Measurements from ENCODE around the gene TADA1. TPM values are rescaled to one million over a fixed set of nuclear protein-coding genes. Genes with fewer than 3 reads are reported as not detected.

Gene TADA1
- polyA plus RNA-seq, 1 of the 3 experiments (the other 2 are of a cell fraction), result 9.3 TPM

DNA sequence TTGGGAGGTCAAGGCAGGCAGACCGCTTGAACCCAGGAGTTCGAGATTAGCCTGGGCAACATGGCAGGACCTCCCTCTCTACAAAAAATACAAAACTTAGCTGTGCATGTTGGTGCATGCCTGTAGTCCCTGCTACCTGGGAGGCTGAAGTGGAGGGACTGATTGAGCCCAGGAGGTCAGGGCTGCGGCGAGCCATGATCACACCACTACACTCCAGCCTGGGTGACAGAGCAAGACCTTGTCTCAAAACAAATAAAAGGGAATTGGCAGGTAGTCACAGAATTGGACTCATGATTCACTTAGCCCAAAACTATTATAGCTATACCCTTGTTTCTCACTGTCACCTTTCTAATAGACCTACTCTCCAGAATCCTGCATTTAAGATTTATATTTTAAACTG, 5.5 kb downstream of the TADA1 start:
- ChIA-PET POLR2A (no interaction called here), CTCF (interaction anchor here (1.0 kb wide), 1 partner anchor 673 kb away, joined by 3 read pairs; no protein-coding TSS in a partner anchor)
- Histone ChIP-seq H3K36me3 (replicated peaks in 1 of 2; ENCODE audit: control insufficient read depth in 1 of 2, insufficient read depth in 2 of 2, low read length in 1 of 2) (peaks cover 13 to 22% of the 10 kb centered on the region in 2 experiments), H3K27ac (ENCODE audit: low read depth in 2 of 2, low read length in 1 of 2) (no peak overlapping the region), H2AFZ (ENCODE audit: low read depth) (no peak overlapping the region), H3K4me2 (no peak overlapping the region), H4K20me1 (ENCODE audit: insufficient read depth) (peaks cover 3% of the 10 kb centered on the region; the same call in 1 of the 2 replicates), H3K79me2 (ENCODE audit: insufficient read depth) (peaks cover 54% of the 10 kb centered on the region), H3F3A (replicated peaks; ENCODE audit: insufficient read depth) (no peaks in the 10 kb centered on the region), H3K9me2 (no peaks in the 10 kb centered on the region), H3K27me3 (ENCODE audit: insufficient read depth) (no peaks in the 10 kb centered on the region), H3K4me1 (ENCODE audit: control insufficient read depth in 1 of 2, insufficient read depth in 2 of 2, low read depth in 1 of 2, low read length in 1 of 2) (peaks cover 4 to 10% of the 10 kb centered on the region in 2 experiments; a peak in 3 of 4 replicates), H3K9ac (no peak overlapping the region), H3K4me3 (ENCODE audit: low read depth in 2 of 2, low read length in 1 of 2) (no peak overlapping the region), H3K9me3 (no peaks in the 10 kb centered on the region)
- TF ChIP-seq ELF1 (IDR thresholded peaks at IDR 0.05), result no peak
- no peak for TF ChIP-seq RFX5 (IDR thresholded peaks at IDR 0.05; ENCODE audit: low read length)
- TF ChIP-seq RCOR1 (IDR thresholded peaks at IDR 0.05; ENCODE audit: low read length), result no peak
- no peak for TF ChIP-seq CHD2 (IDR thresholded peaks at IDR 0.05; ENCODE audit: low read length, partially characterized antibody)
- WGBS (ENCODE audit: low lambda C conversion rate), result 100% methylated on average over 4 of the region's 4 CpGs
- no peak for DNase-seq

DNA sequence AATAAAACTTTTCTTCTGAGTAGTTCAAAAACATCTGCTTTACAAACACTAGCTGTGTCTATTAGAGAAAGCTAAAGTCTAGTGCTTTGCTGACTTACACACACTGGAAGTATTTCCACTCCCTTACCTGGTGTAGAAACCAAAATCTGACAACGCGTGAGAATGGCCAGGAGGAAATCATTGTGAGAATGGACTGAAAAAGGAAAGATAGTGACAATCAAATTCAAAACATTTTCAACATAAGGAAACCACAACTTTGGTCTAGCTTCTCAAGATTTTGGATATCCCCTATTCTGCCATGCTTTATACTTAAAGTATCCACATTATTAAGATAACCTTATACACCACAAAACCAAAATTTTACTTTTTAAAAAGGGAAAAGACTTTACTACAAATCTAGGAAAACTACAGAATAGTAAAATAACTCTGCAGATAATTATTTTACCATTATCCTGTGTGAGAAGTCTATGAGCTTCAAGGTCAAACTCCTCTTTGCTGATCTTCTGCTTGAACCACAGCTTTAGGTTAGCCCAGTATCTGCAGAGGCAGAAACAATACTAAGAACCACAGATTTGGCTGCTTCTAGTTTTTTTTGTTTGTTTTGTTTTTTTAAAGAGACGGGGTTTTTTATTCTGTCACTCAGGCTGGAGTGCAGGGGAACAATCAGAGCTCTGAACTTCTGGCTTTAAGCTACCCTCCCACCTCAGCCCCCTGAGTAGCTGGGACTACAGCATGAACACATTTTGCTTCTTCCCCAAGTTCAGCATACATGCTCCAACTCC, 6.6 kb downstream of the TADA1 start:
- Histone ChIP-seq H4K20me1 (ENCODE audit: insufficient read depth) (peaks cover 3% of the 10 kb centered on the region; the same call in 1 of the 2 replicates), H3K27ac (ENCODE audit: low read depth in 2 of 2, low read length in 1 of 2) (no peak overlapping the region), H3K36me3 (replicated peaks in 1 of 2; ENCODE audit: control insufficient read depth in 1 of 2, insufficient read depth in 2 of 2, low read length in 1 of 2) (peaks cover 19 to 22% of the 10 kb centered on the region in 2 experiments), H3K9ac (no peak overlapping the region), H3K4me3 (ENCODE audit: low read depth in 2 of 2, low read length in 1 of 2) (no peak overlapping the region), H2AFZ (ENCODE audit: low read depth) (no peak overlapping the region), H3K4me1 (ENCODE audit: control insufficient read depth in 1 of 2, insufficient read depth in 2 of 2, low read depth in 1 of 2, low read length in 1 of 2) (peaks cover 0 to 6% of the 10 kb centered on the region in 2 experiments; a peak in 2 of 4 replicates), H3F3A (replicated peaks; ENCODE audit: insufficient read depth) (peaks cover 4% of the 10 kb centered on the region), H3K4me2 (no peak overlapping the region), H3K79me2 (ENCODE audit: insufficient read depth) (peaks cover 44% of the 10 kb centered on the region), H3K27me3 (ENCODE audit: insufficient read depth) (no peaks in the 10 kb centered on the region), H3K9me3 (no peaks in the 10 kb centered on the region), H3K9me2 (no peaks in the 10 kb centered on the region)
- DNase-seq, result no peak
- POLR2A ChIA-PET, result no interaction called here
- CTCF ChIA-PET, result interaction anchor here (1.5 kb wide), 1 partner anchor 41 kb away, joined by 7 read pairs; no protein-coding TSS in a partner anchor
- WGBS (ENCODE audit: low lambda C conversion rate), result 75% methylated on average over 3 of the region's 3 CpGs
- TF ChIP-seq, protein P1, sequence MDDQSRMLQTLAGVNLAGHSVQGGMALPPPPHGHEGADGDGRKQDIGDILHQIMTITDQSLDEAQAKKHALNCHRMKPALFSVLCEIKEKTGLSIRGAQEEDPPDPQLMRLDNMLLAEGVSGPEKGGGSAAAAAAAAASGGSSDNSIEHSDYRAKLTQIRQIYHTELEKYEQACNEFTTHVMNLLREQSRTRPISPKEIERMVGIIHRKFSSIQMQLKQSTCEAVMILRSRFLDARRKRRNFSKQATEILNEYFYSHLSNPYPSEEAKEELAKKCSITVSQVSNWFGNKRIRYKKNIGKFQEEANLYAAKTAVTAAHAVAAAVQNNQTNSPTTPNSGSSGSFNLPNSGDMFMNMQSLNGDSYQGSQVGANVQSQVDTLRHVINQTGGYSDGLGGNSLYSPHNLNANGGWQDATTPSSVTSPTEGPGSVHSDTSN (IDR thresholded peaks at IDR 0.05), result no peak
- TF ChIP-seq, protein P2, sequence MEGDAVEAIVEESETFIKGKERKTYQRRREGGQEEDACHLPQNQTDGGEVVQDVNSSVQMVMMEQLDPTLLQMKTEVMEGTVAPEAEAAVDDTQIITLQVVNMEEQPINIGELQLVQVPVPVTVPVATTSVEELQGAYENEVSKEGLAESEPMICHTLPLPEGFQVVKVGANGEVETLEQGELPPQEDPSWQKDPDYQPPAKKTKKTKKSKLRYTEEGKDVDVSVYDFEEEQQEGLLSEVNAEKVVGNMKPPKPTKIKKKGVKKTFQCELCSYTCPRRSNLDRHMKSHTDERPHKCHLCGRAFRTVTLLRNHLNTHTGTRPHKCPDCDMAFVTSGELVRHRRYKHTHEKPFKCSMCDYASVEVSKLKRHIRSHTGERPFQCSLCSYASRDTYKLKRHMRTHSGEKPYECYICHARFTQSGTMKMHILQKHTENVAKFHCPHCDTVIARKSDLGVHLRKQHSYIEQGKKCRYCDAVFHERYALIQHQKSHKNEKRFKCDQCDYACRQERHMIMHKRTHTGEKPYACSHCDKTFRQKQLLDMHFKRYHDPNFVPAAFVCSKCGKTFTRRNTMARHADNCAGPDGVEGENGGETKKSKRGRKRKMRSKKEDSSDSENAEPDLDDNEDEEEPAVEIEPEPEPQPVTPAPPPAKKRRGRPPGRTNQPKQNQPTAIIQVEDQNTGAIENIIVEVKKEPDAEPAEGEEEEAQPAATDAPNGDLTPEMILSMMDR (IDR thresholded peaks at IDR 0.05), result no peak
- no peak for TF ChIP-seq MEF2A (IDR thresholded peaks at IDR 0.05; ENCODE audit: borderline replicate concordance, low read depth)
- no peak for TF ChIP-seq RCOR1 (IDR thresholded peaks at IDR 0.05; ENCODE audit: low read length)
- no peak for TF ChIP-seq RAD21 (IDR thresholded peaks at IDR 0.05; ENCODE audit: low read length)
- TF ChIP-seq RXRA (IDR thresholded peaks at IDR 0.05; ENCODE audit: borderline replicate concordance, low read depth), result no peak
- TF ChIP-seq GATA2 (CRISPR knock-in tag; IDR thresholded peaks at IDR 0.05), result no peak
- no peak for TF ChIP-seq TCF12 (IDR thresholded peaks at IDR 0.05)
- TF ChIP-seq, protein P3, sequence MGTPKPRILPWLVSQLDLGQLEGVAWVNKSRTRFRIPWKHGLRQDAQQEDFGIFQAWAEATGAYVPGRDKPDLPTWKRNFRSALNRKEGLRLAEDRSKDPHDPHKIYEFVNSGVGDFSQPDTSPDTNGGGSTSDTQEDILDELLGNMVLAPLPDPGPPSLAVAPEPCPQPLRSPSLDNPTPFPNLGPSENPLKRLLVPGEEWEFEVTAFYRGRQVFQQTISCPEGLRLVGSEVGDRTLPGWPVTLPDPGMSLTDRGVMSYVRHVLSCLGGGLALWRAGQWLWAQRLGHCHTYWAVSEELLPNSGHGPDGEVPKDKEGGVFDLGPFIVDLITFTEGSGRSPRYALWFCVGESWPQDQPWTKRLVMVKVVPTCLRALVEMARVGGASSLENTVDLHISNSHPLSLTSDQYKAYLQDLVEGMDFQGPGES (IDR thresholded peaks at IDR 0.05; ENCODE audit: low read depth, low read length), result no peak
- TF ChIP-seq TEAD4 (IDR thresholded peaks at IDR 0.05; ENCODE audit: borderline replicate concordance, insufficient read depth), result no peak
- no peak for TF ChIP-seq JUND (IDR thresholded peaks at IDR 0.05)
- no peak for TF ChIP-seq YY1 (IDR thresholded peaks at IDR 0.05; ENCODE audit: low read depth)
- no peak for TF ChIP-seq FOXM1 (IDR thresholded peaks at IDR 0.05; ENCODE audit: low read depth)
- TF ChIP-seq, protein P4, sequence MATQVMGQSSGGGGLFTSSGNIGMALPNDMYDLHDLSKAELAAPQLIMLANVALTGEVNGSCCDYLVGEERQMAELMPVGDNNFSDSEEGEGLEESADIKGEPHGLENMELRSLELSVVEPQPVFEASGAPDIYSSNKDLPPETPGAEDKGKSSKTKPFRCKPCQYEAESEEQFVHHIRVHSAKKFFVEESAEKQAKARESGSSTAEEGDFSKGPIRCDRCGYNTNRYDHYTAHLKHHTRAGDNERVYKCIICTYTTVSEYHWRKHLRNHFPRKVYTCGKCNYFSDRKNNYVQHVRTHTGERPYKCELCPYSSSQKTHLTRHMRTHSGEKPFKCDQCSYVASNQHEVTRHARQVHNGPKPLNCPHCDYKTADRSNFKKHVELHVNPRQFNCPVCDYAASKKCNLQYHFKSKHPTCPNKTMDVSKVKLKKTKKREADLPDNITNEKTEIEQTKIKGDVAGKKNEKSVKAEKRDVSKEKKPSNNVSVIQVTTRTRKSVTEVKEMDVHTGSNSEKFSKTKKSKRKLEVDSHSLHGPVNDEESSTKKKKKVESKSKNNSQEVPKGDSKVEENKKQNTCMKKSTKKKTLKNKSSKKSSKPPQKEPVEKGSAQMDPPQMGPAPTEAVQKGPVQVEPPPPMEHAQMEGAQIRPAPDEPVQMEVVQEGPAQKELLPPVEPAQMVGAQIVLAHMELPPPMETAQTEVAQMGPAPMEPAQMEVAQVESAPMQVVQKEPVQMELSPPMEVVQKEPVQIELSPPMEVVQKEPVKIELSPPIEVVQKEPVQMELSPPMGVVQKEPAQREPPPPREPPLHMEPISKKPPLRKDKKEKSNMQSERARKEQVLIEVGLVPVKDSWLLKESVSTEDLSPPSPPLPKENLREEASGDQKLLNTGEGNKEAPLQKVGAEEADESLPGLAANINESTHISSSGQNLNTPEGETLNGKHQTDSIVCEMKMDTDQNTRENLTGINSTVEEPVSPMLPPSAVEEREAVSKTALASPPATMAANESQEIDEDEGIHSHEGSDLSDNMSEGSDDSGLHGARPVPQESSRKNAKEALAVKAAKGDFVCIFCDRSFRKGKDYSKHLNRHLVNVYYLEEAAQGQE (IDR thresholded peaks at IDR 0.05; ENCODE audit: low read depth, low read length), result no peak
- TF ChIP-seq, protein P5, sequence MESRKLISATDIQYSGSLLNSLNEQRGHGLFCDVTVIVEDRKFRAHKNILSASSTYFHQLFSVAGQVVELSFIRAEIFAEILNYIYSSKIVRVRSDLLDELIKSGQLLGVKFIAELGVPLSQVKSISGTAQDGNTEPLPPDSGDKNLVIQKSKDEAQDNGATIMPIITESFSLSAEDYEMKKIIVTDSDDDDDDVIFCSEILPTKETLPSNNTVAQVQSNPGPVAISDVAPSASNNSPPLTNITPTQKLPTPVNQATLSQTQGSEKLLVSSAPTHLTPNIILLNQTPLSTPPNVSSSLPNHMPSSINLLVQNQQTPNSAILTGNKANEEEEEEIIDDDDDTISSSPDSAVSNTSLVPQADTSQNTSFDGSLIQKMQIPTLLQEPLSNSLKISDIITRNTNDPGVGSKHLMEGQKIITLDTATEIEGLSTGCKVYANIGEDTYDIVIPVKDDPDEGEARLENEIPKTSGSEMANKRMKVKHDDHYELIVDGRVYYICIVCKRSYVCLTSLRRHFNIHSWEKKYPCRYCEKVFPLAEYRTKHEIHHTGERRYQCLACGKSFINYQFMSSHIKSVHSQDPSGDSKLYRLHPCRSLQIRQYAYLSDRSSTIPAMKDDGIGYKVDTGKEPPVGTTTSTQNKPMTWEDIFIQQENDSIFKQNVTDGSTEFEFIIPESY (IDR thresholded peaks at IDR 0.05; ENCODE audit: borderline replicate concordance, low read depth), result no peak

Measured in SK-N-SH (cell line).